ENCODE results near the gene PACC1. TPM values are rescaled to one million over a fixed set of nuclear protein-coding genes. Genes with fewer than 3 reads are reported as not detected.

Gene PACC1
- total and polyA plus RNA-seq, 10 of the 15 experiments (the other 5 are each of a cell fraction or from before 2014, with no cell fraction given), result 16.1 to 29.7 (median 19.3) TPM

DNA sequence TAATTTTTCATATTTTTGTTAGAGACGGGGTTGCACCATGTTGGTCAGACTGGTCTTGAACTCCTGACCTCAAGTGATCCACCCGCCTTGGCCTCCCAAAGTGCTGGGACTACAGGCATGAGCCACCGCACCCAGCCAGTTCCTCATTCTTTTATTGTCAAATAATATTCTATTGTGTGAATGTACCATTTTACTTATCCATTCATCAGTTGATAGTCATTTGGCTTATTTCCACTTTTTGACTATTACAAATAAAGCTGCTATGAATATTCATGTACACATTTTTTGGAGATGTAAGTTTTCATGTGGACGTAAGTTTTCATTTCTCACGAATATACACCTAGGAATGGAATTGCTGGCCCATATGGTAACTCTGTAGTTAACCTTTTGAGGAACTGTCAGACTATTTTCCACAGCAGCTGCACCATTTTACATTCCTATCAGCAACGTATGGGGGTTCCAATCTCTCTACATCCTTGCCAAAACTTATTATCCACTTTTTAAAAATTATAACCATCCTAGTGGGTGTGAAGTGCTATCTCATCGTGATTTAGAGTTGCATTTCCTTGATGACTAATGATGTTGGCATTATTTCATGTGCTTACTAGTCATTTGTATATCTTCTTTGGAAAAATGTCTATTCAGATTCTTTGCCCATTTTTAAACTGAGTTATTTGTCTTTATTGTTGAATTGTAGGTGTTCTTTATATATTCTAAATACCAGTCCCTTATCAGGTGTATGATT lies 12.7 kb downstream of the PACC1 start:
- H3K4me3 ChIP-seq, result no peak overlapping the region
- 90% methylated on average over 7 of the region's 7 CpGs for WGBS (ENCODE audit: insufficient coverage, insufficient replicate concordance, low lambda C conversion rate, missing lambda C conversion rate)
- ChIA-PET CTCF (interaction anchor here (0.6 kb wide), 1 partner anchor 137 kb away, joined by 4 read pairs; no protein-coding TSS in a partner anchor), RAD21 (ENCODE audit: unreplicated experiment) (no interaction called here), SMC1A (ENCODE audit: uncharacterized antibody, unreplicated experiment) (no interaction called here), POLR2A (interaction anchor here (0.6 kb wide), 1 partner anchor 379 kb away, joined by 3 read pairs; no protein-coding TSS in a partner anchor)
- DNase-seq (ENCODE audit: low read depth, low spot score) (no peak), FAIRE-seq (no peak), ATAC-seq (no peak)
- intact Hi-C loops (cut with micrococcal nuclease; ENCODE audit: unreplicated experiment), result no loop called here
- in situ Hi-C loops (cut with MboI), result no loop called here
- no peaks in the 10 kb centered on the region for H3K27me3 ChIP-seq (replicated peaks in 1 of 2; ENCODE audit: control insufficient read depth in 2 of 2, insufficient read depth in 2 of 2, low read length in 1 of 2)
- H3K9ac ChIP-seq (ENCODE audit: control insufficient read depth, insufficient read depth, low read length), result no peak overlapping the region
- H3K79me2 ChIP-seq (ENCODE audit: control insufficient read depth, insufficient read depth, low read length), result no peaks in the 10 kb centered on the region
- H2AFZ ChIP-seq (ENCODE audit: control insufficient read depth, low read depth, low read length), result no peak overlapping the region
- no peak overlapping the region for H3K27ac ChIP-seq (ENCODE audit: control insufficient read depth, insufficient read depth)
- H3K4me1 ChIP-seq (ENCODE audit: control insufficient read depth, insufficient read depth, low read length), result no peaks in the 10 kb centered on the region
- peaks cover 9% of the 10 kb centered on the region for H3K9me3 ChIP-seq (replicated peaks; ENCODE audit: control insufficient read depth, insufficient read depth, low read length)
- BruUV-seq (replicated peaks), result no TSS peak
- H4K20me1 ChIP-seq (ENCODE audit: control insufficient read depth, insufficient read depth), result no peaks in the 10 kb centered on the region
- no peak overlapping the region for H3K4me2 ChIP-seq (ENCODE audit: control insufficient read depth, insufficient read depth)
- TF ChIP-seq YBX1 (IDR thresholded peaks at IDR 0.05) (no peak), MYC (IDR thresholded peaks at IDR 0.05; ENCODE audit: insufficient read depth, insufficient read length, insufficient replicate concordance, low read length, severe bottlenecking) (no peak), CREB1 (IDR thresholded peaks at IDR 0.05; ENCODE audit: low read depth) (no peak), SMC3 (IDR thresholded peaks at IDR 0.05; ENCODE audit: borderline replicate concordance, low read length) (no peak), EZH2 (IDR thresholded peaks at IDR 0.05; ENCODE audit: borderline replicate concordance, control insufficient read depth, low read depth, low read length) (no peak), NRF1 (conservative IDR thresholded peaks at IDR 0.05; ENCODE audit: low read depth, low read length) (no peak), TAF1 (IDR thresholded peaks at IDR 0.05; ENCODE audit: borderline replicate concordance, low read depth, low read length) (no peak), SMAD1 (IDR thresholded peaks at IDR 0.05; ENCODE audit: low read depth, partially characterized antibody) (no peak), TCF3 (IDR thresholded peaks at IDR 0.05; ENCODE audit: borderline replicate concordance, insufficient read depth, low read depth, low read length) (no peak), CBFB (IDR thresholded peaks at IDR 0.05; ENCODE audit: low read depth) (no peak), MTA3 (IDR thresholded peaks at IDR 0.05; ENCODE audit: borderline replicate concordance, low read length) (no peak), IKZF2 (IDR thresholded peaks at IDR 0.05) (no peak), NFYA (IDR thresholded peaks at IDR 0.05; ENCODE audit: borderline replicate concordance, low read depth, low read length) (no peak), MEF2A (IDR thresholded peaks at IDR 0.05; ENCODE audit: insufficient read depth, low read depth, low read length) (no peak), CHD1 (IDR thresholded peaks at IDR 0.05; ENCODE audit: low read depth, low read length) (no peak), MTA2 (IDR thresholded peaks at IDR 0.05; ENCODE audit: low read depth) (no peak), CREM (IDR thresholded peaks at IDR 0.05; ENCODE audit: low read depth) (no peak), HDGF (IDR thresholded peaks at IDR 0.05) (no peak)
- TF ChIP-seq, protein P1, sequence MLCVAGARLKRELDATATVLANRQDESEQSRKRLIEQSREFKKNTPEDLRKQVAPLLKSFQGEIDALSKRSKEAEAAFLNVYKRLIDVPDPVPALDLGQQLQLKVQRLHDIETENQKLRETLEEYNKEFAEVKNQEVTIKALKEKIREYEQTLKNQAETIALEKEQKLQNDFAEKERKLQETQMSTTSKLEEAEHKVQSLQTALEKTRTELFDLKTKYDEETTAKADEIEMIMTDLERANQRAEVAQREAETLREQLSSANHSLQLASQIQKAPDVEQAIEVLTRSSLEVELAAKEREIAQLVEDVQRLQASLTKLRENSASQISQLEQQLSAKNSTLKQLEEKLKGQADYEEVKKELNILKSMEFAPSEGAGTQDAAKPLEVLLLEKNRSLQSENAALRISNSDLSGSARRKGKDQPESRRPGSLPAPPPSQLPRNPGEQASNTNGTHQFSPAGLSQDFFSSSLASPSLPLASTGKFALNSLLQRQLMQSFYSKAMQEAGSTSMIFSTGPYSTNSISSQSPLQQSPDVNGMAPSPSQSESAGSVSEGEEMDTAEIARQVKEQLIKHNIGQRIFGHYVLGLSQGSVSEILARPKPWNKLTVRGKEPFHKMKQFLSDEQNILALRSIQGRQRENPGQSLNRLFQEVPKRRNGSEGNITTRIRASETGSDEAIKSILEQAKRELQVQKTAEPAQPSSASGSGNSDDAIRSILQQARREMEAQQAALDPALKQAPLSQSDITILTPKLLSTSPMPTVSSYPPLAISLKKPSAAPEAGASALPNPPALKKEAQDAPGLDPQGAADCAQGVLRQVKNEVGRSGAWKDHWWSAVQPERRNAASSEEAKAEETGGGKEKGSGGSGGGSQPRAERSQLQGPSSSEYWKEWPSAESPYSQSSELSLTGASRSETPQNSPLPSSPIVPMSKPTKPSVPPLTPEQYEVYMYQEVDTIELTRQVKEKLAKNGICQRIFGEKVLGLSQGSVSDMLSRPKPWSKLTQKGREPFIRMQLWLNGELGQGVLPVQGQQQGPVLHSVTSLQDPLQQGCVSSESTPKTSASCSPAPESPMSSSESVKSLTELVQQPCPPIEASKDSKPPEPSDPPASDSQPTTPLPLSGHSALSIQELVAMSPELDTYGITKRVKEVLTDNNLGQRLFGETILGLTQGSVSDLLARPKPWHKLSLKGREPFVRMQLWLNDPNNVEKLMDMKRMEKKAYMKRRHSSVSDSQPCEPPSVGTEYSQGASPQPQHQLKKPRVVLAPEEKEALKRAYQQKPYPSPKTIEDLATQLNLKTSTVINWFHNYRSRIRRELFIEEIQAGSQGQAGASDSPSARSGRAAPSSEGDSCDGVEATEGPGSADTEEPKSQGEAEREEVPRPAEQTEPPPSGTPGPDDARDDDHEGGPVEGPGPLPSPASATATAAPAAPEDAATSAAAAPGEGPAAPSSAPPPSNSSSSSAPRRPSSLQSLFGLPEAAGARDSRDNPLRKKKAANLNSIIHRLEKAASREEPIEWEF (IDR thresholded peaks at IDR 0.05; ENCODE audit: insufficient replicate concordance, low read depth, low read length), result no peak
- TF ChIP-seq, protein P2, sequence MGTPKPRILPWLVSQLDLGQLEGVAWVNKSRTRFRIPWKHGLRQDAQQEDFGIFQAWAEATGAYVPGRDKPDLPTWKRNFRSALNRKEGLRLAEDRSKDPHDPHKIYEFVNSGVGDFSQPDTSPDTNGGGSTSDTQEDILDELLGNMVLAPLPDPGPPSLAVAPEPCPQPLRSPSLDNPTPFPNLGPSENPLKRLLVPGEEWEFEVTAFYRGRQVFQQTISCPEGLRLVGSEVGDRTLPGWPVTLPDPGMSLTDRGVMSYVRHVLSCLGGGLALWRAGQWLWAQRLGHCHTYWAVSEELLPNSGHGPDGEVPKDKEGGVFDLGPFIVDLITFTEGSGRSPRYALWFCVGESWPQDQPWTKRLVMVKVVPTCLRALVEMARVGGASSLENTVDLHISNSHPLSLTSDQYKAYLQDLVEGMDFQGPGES (IDR thresholded peaks at IDR 0.05), result no peak
- H3K36me3 ChIP-seq (ENCODE audit: control insufficient read depth in 2 of 2, insufficient read depth in 2 of 2, low read length in 1 of 2), result peaks cover 0 to 12% of the 10 kb centered on the region in 2 experiments
